Endothelial cell of umbilical vein (primary cell): ENCODE data around the gene TDRD10. TPM values are rescaled to one million over a fixed set of nuclear protein-coding genes. Genes with fewer than 3 reads are reported as not detected.
A peak's percentile ranks its signal among the peaks of the same experiment; 100 is the strongest.

Experiments
- BruUV-seq: library from RNA; stranded (reverse); fragments of 400-500 nt; replicated peaks from 2 replicates; lab custom pipeline; 2021; lab: Mats Ljungman, UMichigan
- CTCF ChIA-PET: fragments of 300-600, 350-600 bp; sonication (Branson Sonifier 250); formaldehyde crosslinking; loops from one replicate; lab custom pipeline; 2021; ENCODE audit warnings: antibody characterized with exemption, inconsistent platforms; lab: Charles Lee
- POLR2A ChIA-PET: fragments of 300-600, 350-600 bp; sonication (Branson Sonifier 250); formaldehyde crosslinking; loops from one replicate; lab custom pipeline; 2021; ENCODE audit warnings: antibody characterized with exemption, inconsistent platforms; lab: Charles Lee
- DNase-seq: peaks from one replicate; pipeline ENCODE4 v3.0.0-alpha.2; 2011; ENCODE audit warnings: low read depth, low spot score
- FAIRE-seq: peaks from 2 replicates; lab custom pipeline; 2011; peaks lifted over from hg19 to GRCh38; lab: Jason Lieb, UNC
- H2AFZ ChIP-seq: 2 replicates; pipeline ENCODE4 v1.6.0; 2012; ENCODE audit warnings: low read depth, low read length, control low read depth, inconsistent platforms
- H3K27ac ChIP-seq: 2 replicates; pipeline ENCODE4 v1.5.1; 2011; ENCODE audit warnings: low read depth, mild to moderate bottlenecking, control low read depth, low read length, moderate library complexity; ENCODE audit not compliant: insufficient read depth
- H3K27me3 ChIP-seq, 2 experiments: 2 replicates each; pipeline versions ENCODE4 v1.6.0 to v1.6.1; 2011; ENCODE audit warnings: low read length in 2 of 2, mixed read lengths in 1 of 2; ENCODE audit not compliant: control insufficient read depth in 2 of 2, insufficient read depth in 2 of 2
- H3K36me3 ChIP-seq, 2 experiments: 2 replicates in 1 of 2; 3 replicates in 1 of 2; pipeline ENCODE4 v1.5.1; 2011; ENCODE audit warnings: low read length in 2 of 2, mild to moderate bottlenecking in 1 of 2, moderate library complexity in 1 of 2; ENCODE audit not compliant: control insufficient read depth in 2 of 2, insufficient read depth in 2 of 2; ENCODE audit errors: extremely low read depth in 1 of 2
- H3K4me1 ChIP-seq: 3 replicates; pipeline ENCODE4 v1.5.1; 2011; ENCODE audit warnings: mild to moderate bottlenecking, low read length; ENCODE audit not compliant: control insufficient read depth, insufficient read depth; ENCODE audit errors: extremely low read depth
- H3K4me2 ChIP-seq: 2 replicates; pipeline ENCODE4 v1.6.1; 2011; ENCODE audit warnings: low read length, control low read depth, mixed read lengths; ENCODE audit not compliant: insufficient read depth
- H3K4me3 ChIP-seq, 3 experiments: fragments of 200-600 bp in 1 of 3; sonication (generic), shearing (Covaris generic) in 1 of 3; replicated peaks in 1 of 3; 2 replicates each; pipeline ENCODE4 v1.5.1; 2011 to 2016; ENCODE audit warnings: control low read depth in 3 of 3, low read length in 3 of 3, mild to moderate bottlenecking in 2 of 3, inconsistent platforms in 1 of 3, low read depth in 1 of 3, moderate library complexity in 1 of 3; ENCODE audit not compliant: insufficient read depth in 1 of 3
- H3K79me2 ChIP-seq: 2 replicates; pipeline ENCODE4 v1.6.0; 2012; ENCODE audit warnings: low read length, inconsistent platforms; ENCODE audit not compliant: control insufficient read depth, insufficient read depth
- H3K9ac ChIP-seq: replicated peaks from 2 replicates; pipeline ENCODE3; 2011; ENCODE audit warnings: low read length, control low read depth; ENCODE audit not compliant: insufficient read depth; ENCODE audit errors: extremely low read depth
- H3K9me1 ChIP-seq: replicated peaks from 3 replicates; pipeline ENCODE4 v1.6.0; 2011; ENCODE audit warnings: mild to moderate bottlenecking, low read length; ENCODE audit not compliant: control insufficient read depth, insufficient read depth; ENCODE audit errors: extremely low read depth
- H3K9me3 ChIP-seq: replicated peaks from 2 replicates; pipeline ENCODE4 v1.5.1; 2012; ENCODE audit warnings: low read length, inconsistent platforms; ENCODE audit not compliant: control insufficient read depth, insufficient read depth
- H4K20me1 ChIP-seq: replicated peaks from 2 replicates; pipeline ENCODE3; 2011; ENCODE audit warnings: mild to moderate bottlenecking, low read length; ENCODE audit not compliant: control insufficient read depth, insufficient read depth; ENCODE audit errors: extremely low read depth
- EZH2 ChIP-seq: IDR thresholded peaks from 2 replicates; pipeline ENCODE4 v1.6.1; 2012; ENCODE audit warnings: borderline replicate concordance, low read depth, mild to moderate bottlenecking, moderate library complexity, low read length, inconsistent platforms; ENCODE audit not compliant: severe bottlenecking
- FOS ChIP-seq: IDR thresholded peaks from 2 replicates; pipeline ENCODE4 v1.6.1; 2011; ENCODE audit warnings: mild to moderate bottlenecking, low read length, moderate library complexity, borderline replicate concordance; ENCODE audit not compliant: insufficient read depth
- GATA2 ChIP-seq: IDR thresholded peaks from 2 replicates; pipeline ENCODE4 v1.7.0; 2011; ENCODE audit warnings: low read depth, mild to moderate bottlenecking, moderate library complexity, mixed read lengths, low read length; ENCODE audit not compliant: insufficient read length, insufficient read depth
- JUN ChIP-seq: IDR thresholded peaks from 2 replicates; pipeline ENCODE4 v1.6.1; 2011; ENCODE audit warnings: borderline replicate concordance, low read depth; ENCODE audit not compliant: insufficient read length, insufficient read depth
- MYC ChIP-seq: IDR thresholded peaks from one replicate; pipeline ENCODE4 v1.6.1; 2011; ENCODE audit warnings: mild to moderate bottlenecking, low read depth, low read length
- POLR2A ChIP-seq: IDR thresholded peaks from 2 replicates; pipeline ENCODE4 v1.6.1; 2012; ENCODE audit warnings: low read depth, mild to moderate bottlenecking, control low read depth, low read length
- POLR2AphosphoS5 ChIP-seq: IDR thresholded peaks from 2 replicates; pipeline ENCODE4 v1.6.1; 2012; ENCODE audit warnings: low read depth, mild to moderate bottlenecking, control low read depth, low read length, moderate library complexity; ENCODE audit not compliant: insufficient read depth
- dilution Hi-C: fragments of 300-500 bp; cut with MboI; formaldehyde crosslinking; loops from one replicate; pipeline ENCODE4 v1.15.0; 2019; ENCODE audit warnings: low sequenced_read_pairs; ENCODE audit not compliant: extremely low pct_ligation_motif_present
- intact Hi-C: fragments of 100-400 bp; cut with micrococcal nuclease; formaldehyde crosslinking; loops from one replicate; pipeline ENCODE4 v1.10.0; 2022
- polyA plus RNA-seq, 4 experiments: library from polyadenylated mRNA; depleted of rRNA in 3 of 4; stranded (reverse) in 3 of 4; unstranded in 1 of 4; fragments of >200 nt; gene quantifications; 2 replicates each; pipeline versions ENCODE4 v1.2.1 to v1.2.3, GENCODE V29; 2011 to 2012; ENCODE audit warnings: missing spikeins in 1 of 4
- total RNA-seq: library from RNA; stranded (reverse); gene quantifications from 2 replicates; pipeline ENCODE4 v1.2.3, GENCODE V29; 2021
- TF ChIP-seq, protein P1 (sequence below): IDR thresholded peaks from 2 replicates; pipeline ENCODE4 v1.6.1; 2011; ENCODE audit not compliant: insufficient read depth, insufficient read length
- TF ChIP-seq, protein P2 (sequence below), 2 donors: IDR thresholded peaks; 1 replicate in 1 of 2; 2 replicates in 1 of 2; pipeline ENCODE4 v1.5.1; 2011; ENCODE audit warnings: low read length in 2 of 2, mild to moderate bottlenecking in 2 of 2, moderate library complexity in 2 of 2, control low read depth in 1 of 2, inconsistent platforms in 1 of 2, low read depth in 1 of 2; ENCODE audit not compliant: insufficient read depth in 1 of 2; ENCODE audit errors: extremely low read depth in 1 of 2

Gene TDRD10
- total and polyA plus RNA-seq, 2 donors (not counting 3 experiments of a cell fraction or from before 2014, with no cell fraction given) = 6.1 to 9.1 TPM

DNA sequence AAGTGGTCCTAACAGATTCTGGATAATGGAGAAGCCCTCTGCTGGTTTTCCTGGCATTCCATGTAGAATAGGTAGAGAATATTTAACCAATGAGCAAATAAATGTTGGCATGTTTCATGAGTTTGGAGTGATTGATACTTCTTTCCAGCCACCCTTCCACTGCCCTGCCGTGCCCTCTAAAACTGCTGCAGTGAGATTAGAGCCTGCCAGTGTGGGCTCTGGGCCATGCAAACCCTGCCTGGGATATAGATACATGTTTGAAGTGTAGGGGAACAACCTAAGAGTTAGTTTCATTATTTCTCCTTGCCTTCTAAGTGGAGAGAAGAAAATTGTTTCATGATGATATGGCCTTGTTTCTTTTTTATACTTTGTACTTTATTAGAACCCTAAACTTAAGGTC lies 46.0 kb downstream of the TDRD10 start:
- Histone ChIP-seq H4K20me1 (no peaks in the 10 kb centered on the region), H3K9ac (no peak overlapping the region), H3K27me3 (no peaks in the 10 kb centered on the region), H3K79me2 (no peaks in the 10 kb centered on the region), H3K27ac (no peak overlapping the region), H3K9me3 (no peaks in the 10 kb centered on the region), H3K9me1 (no peaks in the 10 kb centered on the region), H3K36me3 (peaks cover 29 to 36% of the 10 kb centered on the region in 2 experiments), H2AFZ (no peak overlapping the region), H3K4me1 (peaks cover 6% of the 10 kb centered on the region), H3K4me3 (no peak overlapping the region), H3K4me2 (no peak overlapping the region)
- dilution Hi-C loops = no loop called here
- DNase-seq = peak; percentile 42
- TF ChIP-seq, protein P1, sequence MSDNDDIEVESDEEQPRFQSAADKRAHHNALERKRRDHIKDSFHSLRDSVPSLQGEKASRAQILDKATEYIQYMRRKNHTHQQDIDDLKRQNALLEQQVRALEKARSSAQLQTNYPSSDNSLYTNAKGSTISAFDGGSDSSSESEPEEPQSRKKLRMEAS = no peak
- TF ChIP-seq FOS (no peak), GATA2 (no peak), EZH2 (no peak), MYC (no peak), JUN (no peak), POLR2AphosphoS5 (no peak), POLR2A (no peak)
- TF ChIP-seq, protein P2, sequence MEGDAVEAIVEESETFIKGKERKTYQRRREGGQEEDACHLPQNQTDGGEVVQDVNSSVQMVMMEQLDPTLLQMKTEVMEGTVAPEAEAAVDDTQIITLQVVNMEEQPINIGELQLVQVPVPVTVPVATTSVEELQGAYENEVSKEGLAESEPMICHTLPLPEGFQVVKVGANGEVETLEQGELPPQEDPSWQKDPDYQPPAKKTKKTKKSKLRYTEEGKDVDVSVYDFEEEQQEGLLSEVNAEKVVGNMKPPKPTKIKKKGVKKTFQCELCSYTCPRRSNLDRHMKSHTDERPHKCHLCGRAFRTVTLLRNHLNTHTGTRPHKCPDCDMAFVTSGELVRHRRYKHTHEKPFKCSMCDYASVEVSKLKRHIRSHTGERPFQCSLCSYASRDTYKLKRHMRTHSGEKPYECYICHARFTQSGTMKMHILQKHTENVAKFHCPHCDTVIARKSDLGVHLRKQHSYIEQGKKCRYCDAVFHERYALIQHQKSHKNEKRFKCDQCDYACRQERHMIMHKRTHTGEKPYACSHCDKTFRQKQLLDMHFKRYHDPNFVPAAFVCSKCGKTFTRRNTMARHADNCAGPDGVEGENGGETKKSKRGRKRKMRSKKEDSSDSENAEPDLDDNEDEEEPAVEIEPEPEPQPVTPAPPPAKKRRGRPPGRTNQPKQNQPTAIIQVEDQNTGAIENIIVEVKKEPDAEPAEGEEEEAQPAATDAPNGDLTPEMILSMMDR (IDR thresholded peaks at IDR 0.05; ENCODE audit: extremely low read depth in 1 of 2, insufficient read depth in 1 of 2, low read depth in 1 of 2, low read length in 2 of 2) = no peak
- CTCF ChIA-PET = interaction anchor here (1.6 to 7.4 kb wide), 4 partner anchors 27 to 93 kb away, joined by 7 to 489 read pairs (median 20); no protein-coding TSS in a partner anchor
- no peak for FAIRE-seq
- intact Hi-C loops = no loop called here
- POLR2A ChIA-PET = no interaction called here
- BruUV-seq = no TSS peak
